Endodermal cell (in vitro differentiated cells): Measurements from ENCODE around the gene PLCH2. TPM values are rescaled to one million over a fixed set of nuclear protein-coding genes. Genes with fewer than 3 reads are reported as not detected.

Experiments used
- DNase-seq: peaks from one replicate; pipeline ENCODE4 v3.0.0-alpha.2; 2017
- H3K27ac ChIP-seq: 2 replicates; pipeline ENCODE4 v1.5.1; 2013; ENCODE audit warnings: mild to moderate bottlenecking, low read depth, low read length, moderate library complexity
- H3K27me3 ChIP-seq: 2 replicates; pipeline ENCODE4 v1.6.1; 2013; ENCODE audit warnings: mild to moderate bottlenecking, low read length, moderate library complexity; ENCODE audit not compliant: insufficient read depth, control insufficient read depth, poor library complexity, severe bottlenecking
- H3K36me3 ChIP-seq: 2 replicates; pipeline ENCODE4 v1.7.0; 2013; ENCODE audit warnings: mild to moderate bottlenecking, low read length, moderate library complexity; ENCODE audit not compliant: control insufficient read depth, insufficient read depth
- H3K4me1 ChIP-seq: one replicate; pipeline ENCODE4 v1.7.0; 2013; ENCODE audit warnings: low read length; ENCODE audit not compliant: control insufficient read depth, insufficient read depth
- H3K4me3 ChIP-seq: 2 replicates; pipeline ENCODE4 v1.5.1; 2013; ENCODE audit warnings: mild to moderate bottlenecking, low read length, moderate library complexity
- H3K9ac ChIP-seq: 2 replicates; pipeline ENCODE4 v1.6.1; 2013; ENCODE audit warnings: mild to moderate bottlenecking, low read length, moderate library complexity; ENCODE audit not compliant: poor library complexity, severe bottlenecking; ENCODE audit errors: extremely low read depth
- H3K9me3 ChIP-seq: 2 replicates; pipeline ENCODE4 v1.6.1; 2013; ENCODE audit warnings: mild to moderate bottlenecking, low read length, moderate library complexity; ENCODE audit not compliant: control insufficient read depth
- H3K27ac Mint-ChIP-seq: 2 replicates; pipeline ENCODE4 v1.8.0; 2020; ENCODE audit warnings: mixed read lengths
- H3K27me3 Mint-ChIP-seq: 2 replicates; pipeline ENCODE4 v1.8.0; 2021; ENCODE audit warnings: mild to moderate bottlenecking, mixed read lengths; ENCODE audit not compliant: insufficient read depth
- H3K36me3 Mint-ChIP-seq: 2 replicates; pipeline ENCODE4 v1.8.0; 2020; ENCODE audit warnings: low read depth, mixed read lengths
- H3K4me1 Mint-ChIP-seq: 2 replicates; pipeline ENCODE4 v1.8.0; 2020; ENCODE audit warnings: mixed read lengths
- H3K4me3 Mint-ChIP-seq: 2 replicates; pipeline ENCODE4 v1.8.0; 2020; ENCODE audit warnings: mild to moderate bottlenecking, moderate library complexity, mixed read lengths
- H3K9me3 Mint-ChIP-seq: 2 replicates; pipeline ENCODE4 v1.8.0; 2020; ENCODE audit warnings: mild to moderate bottlenecking, mixed read lengths
- WGBS, 2 experiments: methylation state at CpG; one replicate each; pipeline versions ENCODE4 v1.1.5 to v1.1.7; 2013; ENCODE audit warnings: missing lambda C conversion rate in 2 of 2, mixed read lengths in 1 of 2; ENCODE audit not compliant: insufficient coverage in 1 of 2, insufficient read length in 1 of 2; 5-methylcytosine and 5-hydroxymethylcytosine counted together
- total RNA-seq, 2 donors: library from RNA; stranded (reverse); fragmentation: NEBNext Ultra II Directional in 1 of 2; extraction: Animal tissue kit (Norgen Biotek cat#: 25700) in 1 of 2; gene quantifications; 2 replicates in 1 of 2; 3 replicates in 1 of 2; pipeline ENCODE4 v1.2.1, GENCODE V29; 2021
- TF ChIP-seq, protein P1 (sequence below): fragments of 200-600 bp; sonication (generic); conservative IDR thresholded peaks from 2 replicates; pipeline ENCODE4 v1.5.0; 2021; ENCODE audit warnings: antibody characterized with exemption, mild to moderate bottlenecking

The PLCH2 gene
- total RNA-seq, 2 donors from 2014 or later = 0.18 to 0.31 TPM

DNA sequence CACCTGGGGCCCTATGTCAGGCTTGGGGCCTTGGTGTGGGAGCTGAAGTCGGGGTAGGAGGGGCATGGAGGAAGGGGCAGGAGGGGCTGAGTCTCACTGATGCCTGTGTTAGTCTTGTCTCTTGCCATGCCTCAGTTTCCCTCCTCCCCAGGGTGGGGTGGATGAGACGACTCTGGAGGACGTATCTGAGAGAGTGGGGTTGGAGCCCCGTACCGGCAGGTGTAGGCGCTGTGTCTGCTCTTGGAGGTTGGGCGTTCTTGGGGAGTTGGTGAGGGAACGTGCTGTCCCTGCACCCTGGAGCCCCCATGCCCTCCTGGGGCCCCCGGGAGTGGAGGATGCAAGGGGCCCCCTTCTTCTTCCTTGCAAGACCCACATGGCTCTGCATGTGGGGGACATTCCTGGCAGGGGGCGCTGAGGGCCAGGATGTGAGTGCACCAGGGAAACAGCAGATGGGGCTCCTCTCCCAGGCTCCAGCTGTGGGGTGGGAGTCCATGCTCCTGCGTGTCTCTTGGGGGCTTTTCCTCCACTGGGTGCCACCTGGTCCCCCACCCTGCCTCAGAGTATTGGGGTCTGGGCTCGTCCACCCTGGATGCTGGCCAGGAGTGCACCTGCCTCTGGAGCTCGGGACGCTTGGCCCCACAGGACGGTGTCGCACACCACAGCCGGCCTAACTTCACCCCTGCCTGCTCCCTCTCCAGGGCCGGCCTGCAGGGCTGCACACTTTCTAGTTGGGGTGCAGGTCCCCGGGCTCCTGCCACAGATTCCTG lies 78.7 kb downstream of the PLCH2 start:
- Histone ChIP-seq H3K9ac (no peak overlapping the region), H3K9me3 (no peaks in the 10 kb centered on the region), H3K36me3 (no peaks in the 10 kb centered on the region), H3K4me1 (no peaks in the 10 kb centered on the region), H3K27me3 (no peaks in the 10 kb centered on the region), H3K4me3 (no peak overlapping the region), H3K27ac (no peak overlapping the region)
- Mint-ChIP-seq H3K4me1 (peaks cover 4% of the 10 kb centered on the region), H3K4me3 (no peak overlapping the region), H3K36me3 (no peaks in the 10 kb centered on the region), H3K27ac (no peak overlapping the region), H3K27me3 (no peaks in the 10 kb centered on the region), H3K9me3 (no peaks in the 10 kb centered on the region)
- DNase-seq = peak; percentile 74
- TF ChIP-seq, protein P1, sequence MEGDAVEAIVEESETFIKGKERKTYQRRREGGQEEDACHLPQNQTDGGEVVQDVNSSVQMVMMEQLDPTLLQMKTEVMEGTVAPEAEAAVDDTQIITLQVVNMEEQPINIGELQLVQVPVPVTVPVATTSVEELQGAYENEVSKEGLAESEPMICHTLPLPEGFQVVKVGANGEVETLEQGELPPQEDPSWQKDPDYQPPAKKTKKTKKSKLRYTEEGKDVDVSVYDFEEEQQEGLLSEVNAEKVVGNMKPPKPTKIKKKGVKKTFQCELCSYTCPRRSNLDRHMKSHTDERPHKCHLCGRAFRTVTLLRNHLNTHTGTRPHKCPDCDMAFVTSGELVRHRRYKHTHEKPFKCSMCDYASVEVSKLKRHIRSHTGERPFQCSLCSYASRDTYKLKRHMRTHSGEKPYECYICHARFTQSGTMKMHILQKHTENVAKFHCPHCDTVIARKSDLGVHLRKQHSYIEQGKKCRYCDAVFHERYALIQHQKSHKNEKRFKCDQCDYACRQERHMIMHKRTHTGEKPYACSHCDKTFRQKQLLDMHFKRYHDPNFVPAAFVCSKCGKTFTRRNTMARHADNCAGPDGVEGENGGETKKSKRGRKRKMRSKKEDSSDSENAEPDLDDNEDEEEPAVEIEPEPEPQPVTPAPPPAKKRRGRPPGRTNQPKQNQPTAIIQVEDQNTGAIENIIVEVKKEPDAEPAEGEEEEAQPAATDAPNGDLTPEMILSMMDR = peak; percentile 66
- WGBS, 2 experiments = 77 to 88% methylated on average over 5 to 19 of the region's 19 CpGs

Other genes starting within 250 kb of the PLCH2 start
- gene SKI, start 248.0 kb upstream of the PLCH2 start, total RNA-seq = 10 to 100 TPM; 65.4 to 79.2 TPM
- gene MORN1, start 84.7 kb upstream of the PLCH2 start, total RNA-seq = 10 to 100 TPM; 21.3 to 24.9 TPM
- gene RER1, start 84.4 kb upstream of the PLCH2 start, total RNA-seq = 100 to 1,000 TPM; 114 TPM
- gene PEX10, start 63.7 kb upstream of the PLCH2 start, total RNA-seq = 10 to 100 TPM; 35.6 TPM
- 10 to 100 TPM; 45.6 to 49.5 TPM for gene PANK4, start 50.3 kb downstream of the PLCH2 start, total RNA-seq
- gene HES5, start 54.0 kb downstream of the PLCH2 start, total RNA-seq = not detected
- gene TNFRSF14, start 80.1 kb downstream of the PLCH2 start, total RNA-seq = under 1 TPM; 0.29 to 0.46 TPM
- gene PRXL2B, start 110.5 kb downstream of the PLCH2 start, total RNA-seq = 10 to 100 TPM; 33.4 to 34.4 TPM
- gene MMEL1, start 156.7 kb downstream of the PLCH2 start, total RNA-seq = under 1 TPM in 1 of 2 donors, not detected in 1; 0.42 TPM